H1 (cell line): ENCODE data around the gene RSRC2. TPM values are rescaled to one million over a fixed set of nuclear protein-coding genes. Genes with fewer than 3 reads are reported as not detected.
"Not testable (repeated sequence)": the region's sequence is repeated elsewhere in the genome, so short reads cannot be mapped to it uniquely, and the experiment has no call there.

ENCODE experiments used
- CTCF ChIA-PET: fragments of 300-600 bp; sonication (Branson Sonifier 250); formaldehyde crosslinking; loops from one replicate; lab custom pipeline; 2021; ENCODE audit not compliant: partially characterized antibody; lab: Charles Lee
- POLR2A ChIA-PET: fragments of 300-600 bp; sonication (Branson Sonifier 250); formaldehyde crosslinking; loops from one replicate; lab custom pipeline; 2021; ENCODE audit warnings: inconsistent platforms; ENCODE audit not compliant: partially characterized antibody; lab: Charles Lee
- DNase-seq, 2 experiments: peaks; one replicate each; pipeline versions ENCODE4 v3.0.0 to v3.0.0-alpha.2; 2010 to 2022; ENCODE audit warnings: low spot score in 2 of 2, low read depth in 1 of 2, mixed read lengths in 1 of 2
- FAIRE-seq: peaks from 2 replicates; lab custom pipeline; 2011; peaks lifted over from hg19 to GRCh38; lab: Jason Lieb, UNC
- H2AFZ ChIP-seq: 2 replicates; pipeline ENCODE4 v1.8.1; 2012; ENCODE audit warnings: low read length, inconsistent platforms
- H2AK5ac ChIP-seq: 2 replicates; pipeline ENCODE4 v1.6.1; 2013; ENCODE audit warnings: low read depth, low read length
- H2BK120ac ChIP-seq: replicated peaks from 2 replicates; pipeline ENCODE3; 2013; ENCODE audit warnings: low read depth, low read length, inconsistent platforms
- H2BK12ac ChIP-seq: 2 replicates; pipeline ENCODE4 v1.6.1; 2013; ENCODE audit warnings: low read depth, low read length
- H2BK15ac ChIP-seq: 2 replicates; pipeline ENCODE4 v1.6.1; 2013; ENCODE audit warnings: low read length
- H2BK20ac ChIP-seq: 2 replicates; pipeline ENCODE4 v1.6.1; 2013; ENCODE audit warnings: low read length
- H2BK5ac ChIP-seq: 2 replicates; pipeline ENCODE4 v1.6.1; 2013; ENCODE audit warnings: low read depth, low read length
- H3K14ac ChIP-seq: 2 replicates; pipeline ENCODE4 v1.6.1; 2013; ENCODE audit warnings: inconsistent platforms; ENCODE audit not compliant: insufficient read length
- H3K18ac ChIP-seq: 2 replicates; pipeline ENCODE4 v1.6.1; 2013; ENCODE audit warnings: low read length; ENCODE audit errors: extremely low read depth
- H3K23ac ChIP-seq: 2 replicates; pipeline ENCODE4 v1.6.1; 2013; ENCODE audit warnings: inconsistent platforms; ENCODE audit not compliant: insufficient read length
- H3K23me2 ChIP-seq: 2 replicates; pipeline ENCODE4 v1.6.1; 2013; ENCODE audit warnings: low read depth, low read length
- H3K27ac ChIP-seq: 2 replicates; pipeline ENCODE4 v1.6.1; 2011; ENCODE audit warnings: low read depth, low read length, inconsistent platforms
- H3K27me3 ChIP-seq, 4 experiments: replicated peaks in 1 of 4; 1 replicate in 1 of 4; 2 replicates in 3 of 4; pipeline versions ENCODE4 v1.6.1 to v1.8.1; 2011 to 2013; ENCODE audit warnings: low read length in 3 of 4, mild to moderate bottlenecking in 3 of 4, inconsistent platforms in 2 of 4, mixed read lengths in 2 of 4, moderate library complexity in 1 of 4; ENCODE audit not compliant: control insufficient read depth in 3 of 4, insufficient read depth in 3 of 4; ENCODE audit errors: extremely low read depth in 1 of 4
- H3K36me3 ChIP-seq, 4 experiments: 2 replicates each; pipeline versions ENCODE4 v1.6.1 to v1.8.1; 2011 to 2013; ENCODE audit warnings: mild to moderate bottlenecking in 4 of 4, low read length in 3 of 4, moderate library complexity in 2 of 4, control low read depth in 1 of 4, inconsistent platforms in 1 of 4; ENCODE audit not compliant: insufficient read depth in 4 of 4, control insufficient read depth in 2 of 4
- H3K4ac ChIP-seq: replicated peaks from 2 replicates; pipeline ENCODE3; 2013; ENCODE audit warnings: low read length, low read depth, mixed read lengths, inconsistent platforms; ENCODE audit not compliant: insufficient read length
- H3K4me1 ChIP-seq, 4 experiments: replicated peaks in 1 of 4; 1 replicate in 1 of 4; 2 replicates in 3 of 4; pipeline versions ENCODE4 v1.6.1 to v1.8.1; 2011 to 2013; ENCODE audit warnings: low read length in 3 of 4, inconsistent platforms in 2 of 4, mixed read lengths in 1 of 4; ENCODE audit not compliant: insufficient read depth in 4 of 4, control insufficient read depth in 3 of 4
- H3K4me2 ChIP-seq, 2 experiments: 2 replicates each; pipeline versions ENCODE4 v1.6.1 to v1.8.1; 2011 to 2013; ENCODE audit warnings: low read depth in 2 of 2, low read length in 2 of 2, control low read depth in 1 of 2, inconsistent platforms in 1 of 2, mild to moderate bottlenecking in 1 of 2; ENCODE audit not compliant: insufficient read depth in 1 of 2
- H3K4me3 ChIP-seq, 4 experiments: fragments of 200-600, 300-600 bp in 1 of 4; sonication (generic), shearing (Covaris generic), sonication (Bioruptor Twin) in 1 of 4; 2 replicates each; pipeline versions ENCODE4 v1.5.1 to v1.8.1; 2011 to 2016; ENCODE audit warnings: low read length in 4 of 4, low read depth in 3 of 4, control low read depth in 2 of 4, inconsistent platforms in 2 of 4, mild to moderate bottlenecking in 2 of 4, mixed read lengths in 1 of 4, moderate library complexity in 1 of 4; ENCODE audit not compliant: insufficient read depth in 2 of 4; ENCODE audit errors: extremely low read depth in 1 of 4
- H3K56ac ChIP-seq: replicated peaks from 2 replicates; pipeline ENCODE3; 2013; ENCODE audit warnings: low read depth, mild to moderate bottlenecking, mixed read lengths, low read length, inconsistent platforms; ENCODE audit not compliant: insufficient read length
- H3K79me1 ChIP-seq: 2 replicates; pipeline ENCODE4 v1.6.1; 2013; ENCODE audit warnings: low read depth, low read length, control low read depth
- H3K79me2 ChIP-seq, 2 experiments: 2 replicates each; pipeline versions ENCODE4 v1.6.1 to v1.8.1; 2012 to 2013; ENCODE audit warnings: low read length in 2 of 2, mild to moderate bottlenecking in 2 of 2, inconsistent platforms in 1 of 2; ENCODE audit not compliant: insufficient read depth in 2 of 2, control insufficient read depth in 1 of 2
- H3K9ac ChIP-seq, 4 experiments: replicated peaks in 1 of 4; 1 replicate in 1 of 4; 2 replicates in 3 of 4; pipeline versions ENCODE4 v1.6.1 to v1.8.1; 2011 to 2013; ENCODE audit warnings: low read depth in 3 of 4, low read length in 3 of 4, control low read depth in 2 of 4, mild to moderate bottlenecking in 2 of 4, moderate library complexity in 2 of 4, inconsistent platforms in 1 of 4; ENCODE audit errors: extremely low read depth in 1 of 4
- H3K9me3 ChIP-seq, 2 experiments: 2 replicates each; pipeline versions ENCODE4 v1.6.1 to v1.8.1; 2012 to 2013; ENCODE audit warnings: mild to moderate bottlenecking in 2 of 2, moderate library complexity in 2 of 2, control low read depth in 1 of 2, inconsistent platforms in 1 of 2, low read depth in 1 of 2, low read length in 1 of 2, mixed read lengths in 1 of 2; ENCODE audit not compliant: insufficient read depth in 2 of 2
- H4K20me1 ChIP-seq, 2 experiments: replicated peaks in 1 of 2; 2 replicates each; pipeline versions ENCODE3 to v1.8.1; 2011 to 2013; ENCODE audit warnings: inconsistent platforms in 2 of 2, low read length in 2 of 2, mild to moderate bottlenecking in 1 of 2; ENCODE audit not compliant: insufficient read depth in 2 of 2, control insufficient read depth in 1 of 2
- H4K5ac ChIP-seq: 2 replicates; pipeline ENCODE4 v1.6.1; 2013; ENCODE audit warnings: low read length, low read depth, mixed read lengths, inconsistent platforms; ENCODE audit not compliant: insufficient read length
- H4K8ac ChIP-seq: 2 replicates; pipeline ENCODE4 v1.8.0; 2013; ENCODE audit warnings: mild to moderate bottlenecking, moderate library complexity, low read length, inconsistent platforms; ENCODE audit not compliant: insufficient read depth; ENCODE audit errors: extremely low read depth
- H4K91ac ChIP-seq: replicated peaks from 2 replicates; pipeline ENCODE3; 2013; ENCODE audit warnings: low read length, mixed read lengths, inconsistent platforms; ENCODE audit not compliant: insufficient read length
- WGBS, 2 experiments: shearing (Covaris generic) in 1 of 2; methylation state at CpG; one replicate each; pipeline versions ENCODE4 v1.1.6 to v1.1.7; 2013 to 2015; ENCODE audit warnings: low lambda C conversion rate in 2 of 2, mixed read lengths in 2 of 2, inconsistent platforms in 1 of 2, low coverage in 1 of 2, missing lambda C conversion rate in 1 of 2; ENCODE audit not compliant: insufficient replicate concordance in 2 of 2, insufficient coverage in 1 of 2, insufficient read length in 1 of 2; ENCODE audit errors: extremely low coverage in 1 of 2, missing lambda C conversion rate in 1 of 2; 5-methylcytosine and 5-hydroxymethylcytosine counted together
- polyA plus RNA-seq, 7 experiments: library from polyadenylated mRNA; depleted of rRNA in 3 of 7; stranded (reverse) in 5 of 7; unstranded in 2 of 7; fragments of >200 nt in 5 of 7; fragments of 200-250 nt in 2 of 7; gene quantifications; 1 replicate in 5 of 7; 2 replicates in 1 of 7; 4 replicates in 1 of 7; pipeline versions ENCODE4 v1.2.1 to v1.2.3, GENCODE V29; 2011 to 2013; ENCODE audit warnings: missing spikeins in 2 of 7, mixed read lengths in 2 of 7
- total RNA-seq: library from RNA; stranded (reverse); fragmentation: NEBNext Ultra II Directional; extraction: Animal tissue kit (Norgen Biotek cat#: 25700); gene quantifications from 2 replicates; pipeline ENCODE4 v1.2.1, GENCODE V29; 2021

The RSRC2 gene
- total and polyA plus RNA-seq, 2 of the 8 experiments (the other 6 are each of a cell fraction or from before 2014, with no cell fraction given): 15.9 to 71.4 TPM

GRCh38 chr12:122513028-122513427 lies 13.7 kb downstream of the RSRC2 start:
- not testable (repeated sequence) for H2BK12ac ChIP-seq, H4K20me1 ChIP-seq
- POLR2A ChIA-PET: interaction anchor here (0.6 to 49.0 kb wide), 5 partner anchors 7 to 1173 kb away, joined by 3 to 1221 read pairs (median 4); partner anchors contain the start of genes KNTC1, RSRC2 and ZCCHC8

More at GRCh38 chr12:122513028-122513427, 13.7 kb downstream of the RSRC2 start:
- H3K23me2 ChIP-seq, H2BK15ac ChIP-seq, DNase-seq, H3K9me3 ChIP-seq, H4K91ac ChIP-seq, H4K5ac ChIP-seq, H3K4me3 ChIP-seq, H2AK5ac ChIP-seq, H3K4me1 ChIP-seq, H3K27ac ChIP-seq, H3K18ac ChIP-seq, H4K8ac ChIP-seq, FAIRE-seq, H3K79me1 ChIP-seq, H2BK5ac ChIP-seq, H3K27me3 ChIP-seq, H2BK20ac ChIP-seq, H3K14ac ChIP-seq, H2AFZ ChIP-seq, H2BK120ac ChIP-seq, H3K56ac ChIP-seq, H3K4me2 ChIP-seq, H3K4ac ChIP-seq, H3K9ac ChIP-seq, H3K23ac ChIP-seq: not testable (repeated sequence)
- 93% methylated on average over 3 of the region's 3 CpGs; no CpG with 5 or more reads in 1 of the 2 experiments for WGBS, 2 experiments
- Histone ChIP-seq H3K79me2 (peaks cover 0 to 40% of the 10 kb centered on the region in 2 experiments; a peak in 2 of 4 replicates), H3K36me3 (peaks cover 63 to 99% (median 83%) of the 10 kb centered on the region in 4 experiments)
- CTCF ChIA-PET: interaction anchor here (1.2 kb wide), 1 partner anchor 15 kb away, joined by 3 read pairs; no protein-coding TSS in a partner anchor
